ENCODE results near the gene TMEM44. TPM values are rescaled to one million over a fixed set of nuclear protein-coding genes. Genes with fewer than 3 reads are reported as not detected.

The TMEM44 gene
- total and polyA plus RNA-seq, 9 of the 15 experiments (the other 6 are each of a cell fraction or from before 2014, with no cell fraction given) = 0.53 to 18.1 (median 11.3) TPM

GRCh38 chr3:194609601-194610000 is 23.6 kb downstream of the TMEM44 start:
- DNase-seq (ENCODE audit: extremely low read depth in 1 of 4, low spot score in 3 of 4) (no peak), FAIRE-seq (no peak), ATAC-seq (no peak)
- H3K9ac ChIP-seq (ENCODE audit: insufficient read depth in 1 of 2, low read depth in 2 of 2, low read length in 2 of 2) = peak overlapping the region in 1 of 2 experiments; percentile 13; a peak in 2 of 4 replicates
- no peak for TF ChIP-seq SMC3 (conservative IDR thresholded peaks at IDR 0.05; ENCODE audit: insufficient read depth, low read depth, low read length)
- TF ChIP-seq POLR2G (IDR thresholded peaks at IDR 0.05; ENCODE audit: low read depth, low read length) = no peak
- TF ChIP-seq ZNF280B (CRISPR knock-in tag; IDR thresholded peaks at IDR 0.05) = no peak
- TF ChIP-seq RFX5 (IDR thresholded peaks at IDR 0.05; ENCODE audit: low read depth, low read length) = no peak
- no peak for TF ChIP-seq ZEB2 (IDR thresholded peaks at IDR 0.05)
- TF ChIP-seq HMG20B (CRISPR knock-in tag; IDR thresholded peaks at IDR 0.05) = no peak
- no peak for TF ChIP-seq RBM34 (IDR thresholded peaks at IDR 0.05; ENCODE audit: borderline replicate concordance, insufficient read depth, low read length)
- no peak for TF ChIP-seq JUNB (CRISPR knock-in tag; conservative IDR thresholded peaks at IDR 0.05)
- TF ChIP-seq SAFB2 (IDR thresholded peaks at IDR 0.05; ENCODE audit: borderline replicate concordance, low read depth, low read length, severe bottlenecking) = no peak
- TF ChIP-seq ELF2 (CRISPR knock-in tag; IDR thresholded peaks at IDR 0.05) = no peak
- no peak for TF ChIP-seq DIDO1 (tag; IDR thresholded peaks at IDR 0.05; ENCODE audit: low read depth)
- TF ChIP-seq POLR2AphosphoS5 (IDR thresholded peaks at IDR 0.05; ENCODE audit: control insufficient read depth, insufficient read depth, low read depth, low read length) = no peak
- TF ChIP-seq TRIM25 (IDR thresholded peaks at IDR 0.05; ENCODE audit: borderline replicate concordance) = no peak
- no peak for TF ChIP-seq STAT5A (IDR thresholded peaks at IDR 0.05; ENCODE audit: borderline replicate concordance, low read length)
- TF ChIP-seq GATAD2A (IDR thresholded peaks at IDR 0.05) = no peak
- TF ChIP-seq TGIF2 (CRISPR knock-in tag; IDR thresholded peaks at IDR 0.05) = no peak
- no peak for TF ChIP-seq HIVEP1 (CRISPR knock-in tag; IDR thresholded peaks at IDR 0.05)
- no peak for TF ChIP-seq POLR2B (IDR thresholded peaks at IDR 0.05; ENCODE audit: low read depth, partially characterized antibody)
- H3K4me3 ChIP-seq = no peak overlapping the region
- H3K9me3 ChIP-seq (replicated peaks; ENCODE audit: control insufficient read depth, insufficient read depth, low read depth, low read length) = no peaks in the 10 kb centered on the region
- H3K36me3 ChIP-seq (ENCODE audit: control insufficient read depth, insufficient read depth, low read length) = no peaks in the 10 kb centered on the region
- intact Hi-C loops (cut with micrococcal nuclease) (no loop called here), in situ Hi-C loops (cut with MboI) (no loop called here)
- ChIA-PET POLR2A (interaction anchor here (0.6 kb wide), 1 partner anchor 166 kb away, joined by 3 read pairs; no protein-coding TSS in a partner anchor), CTCF (ENCODE audit: low intra/inter-chr PET ratio) (interaction anchor here (0.6 kb wide), 1 partner anchor 13 kb away, joined by 3 read pairs; no protein-coding TSS in a partner anchor)
- H3K9me1 ChIP-seq (ENCODE audit: control insufficient read depth, insufficient read depth, low read length) = no peaks in the 10 kb centered on the region
- H3K27me3 ChIP-seq (ENCODE audit: control insufficient read depth in 2 of 2, insufficient read depth in 2 of 2, low read length in 2 of 2) = no peaks in the 10 kb centered on the region
- no peak overlapping the region for H3K4me2 ChIP-seq (ENCODE audit: insufficient read depth, low read length)
- H2AFZ ChIP-seq (ENCODE audit: low read depth, low read length) = no peak overlapping the region
- no peaks in the 10 kb centered on the region for H3K79me2 ChIP-seq (ENCODE audit: control insufficient read depth, insufficient read depth, low read length)
- BruUV-seq (replicated peaks) = no TSS peak
- no peaks in the 10 kb centered on the region for H4K20me1 ChIP-seq (replicated peaks; ENCODE audit: control insufficient read depth, insufficient read depth, low read length)
- H3K4me1 ChIP-seq (replicated peaks in 1 of 2; ENCODE audit: control insufficient read depth in 2 of 2, insufficient read depth in 2 of 2, low read length in 2 of 2) = no peaks in the 10 kb centered on the region
- WGBS (ENCODE audit: insufficient coverage, low coverage, missing lambda C conversion rate) = 77% methylated on average over 11 of the region's 13 CpGs
- H3K27ac ChIP-seq (ENCODE audit: extremely low read depth, low read depth, low read length) = no peak overlapping the region
